DMS 273 treated with DMSO at 0.1 percent for 48 hours (cell line): Measurements from ENCODE around the gene FGF18.
"Not testable (repeated sequence)": the region's sequence is repeated elsewhere in the genome, so short reads cannot be mapped to it uniquely, and the experiment has no call there.

Experiments
- DNase-seq: peaks from one replicate; lab custom pipeline; 2025; lab: John Stamatoyannopoulos, UW

Gene FGF18, protein sequence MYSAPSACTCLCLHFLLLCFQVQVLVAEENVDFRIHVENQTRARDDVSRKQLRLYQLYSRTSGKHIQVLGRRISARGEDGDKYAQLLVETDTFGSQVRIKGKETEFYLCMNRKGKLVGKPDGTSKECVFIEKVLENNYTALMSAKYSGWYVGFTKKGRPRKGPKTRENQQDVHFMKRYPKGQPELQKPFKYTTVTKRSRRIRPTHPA

DNA sequence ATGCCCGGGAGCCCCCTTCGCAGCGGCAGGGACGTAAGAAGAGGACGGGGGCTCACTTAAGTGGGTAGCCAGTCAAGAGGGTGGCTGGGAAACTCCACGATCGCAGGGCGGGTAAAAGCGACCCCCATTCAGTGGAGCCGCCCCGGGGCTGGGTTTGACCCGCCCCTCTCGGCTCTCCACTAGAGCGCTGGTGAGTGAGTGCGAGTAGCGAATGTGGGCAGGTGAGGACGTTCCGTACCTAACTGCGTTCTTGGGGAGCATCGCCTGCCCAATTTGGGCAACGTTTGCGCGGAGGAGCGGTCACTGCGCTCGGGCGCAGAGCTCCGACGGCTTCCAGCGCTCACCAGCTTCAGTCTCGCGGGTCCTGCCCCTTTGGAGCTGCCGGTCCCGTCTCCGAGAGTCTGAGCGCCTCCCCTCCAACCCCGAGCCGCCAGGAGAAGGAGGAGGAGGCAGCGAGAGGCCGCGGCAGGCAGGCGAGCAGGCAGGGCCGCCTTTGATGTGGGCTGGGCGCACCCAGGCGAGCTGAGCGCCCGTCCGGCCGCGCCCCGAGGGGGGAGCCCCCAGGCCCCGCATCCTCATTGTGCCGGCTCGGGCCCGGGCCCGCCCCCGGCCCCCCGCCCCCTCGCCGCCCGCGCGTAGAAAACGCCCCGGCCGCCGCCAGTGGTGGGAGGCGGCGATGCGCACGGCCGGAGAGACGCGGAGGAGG lies at the start of gene FGF18:
Gene FGF18 (plus strand): TSS at position 666 of the 706 bp plus-strand sequence. CDS start 553 bp downstream, outside the sequence.
- DNase-seq, result no peak

DNA sequence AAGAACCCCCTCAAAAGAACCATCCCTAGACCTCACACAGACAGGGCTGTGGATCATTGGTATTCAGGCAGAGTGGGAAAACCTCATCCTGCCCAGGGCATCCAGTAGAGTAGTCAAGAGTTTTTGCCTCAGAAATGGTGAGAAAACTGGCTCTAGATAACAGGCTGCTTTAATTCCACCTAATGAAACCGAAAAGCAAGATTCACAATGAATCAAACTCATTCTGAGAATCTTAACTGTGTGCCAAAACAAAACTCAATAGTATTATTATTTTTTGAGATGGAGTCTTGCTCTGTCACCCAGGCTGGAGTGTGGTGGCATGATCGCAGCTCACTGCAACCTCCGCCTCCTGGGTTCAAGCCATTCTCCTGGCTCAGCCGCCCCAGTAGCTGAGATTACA lies 49.5 kb upstream of the FGF18 start:
- no peak for DNase-seq

DNA sequence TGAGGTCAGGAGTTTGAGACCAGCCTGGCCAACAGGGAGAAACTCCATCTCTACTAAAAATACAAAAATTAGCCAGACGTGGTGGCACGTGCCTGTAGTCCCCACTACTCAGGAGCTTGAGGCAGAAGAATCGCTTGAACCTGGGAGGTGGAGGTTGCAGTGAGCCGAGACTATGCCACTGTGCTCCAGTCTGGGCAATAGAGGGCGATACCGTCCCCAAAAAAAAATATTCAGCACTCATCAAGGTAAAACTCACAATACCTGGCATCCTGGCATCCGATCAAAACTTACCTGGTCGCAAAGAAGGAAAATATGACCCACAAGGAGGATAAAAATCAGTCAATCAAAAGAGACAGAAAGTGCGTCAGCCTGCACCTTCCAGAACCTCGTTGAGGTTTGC lies 48.6 kb upstream of the FGF18 start:
- not testable (repeated sequence) for DNase-seq

DNA sequence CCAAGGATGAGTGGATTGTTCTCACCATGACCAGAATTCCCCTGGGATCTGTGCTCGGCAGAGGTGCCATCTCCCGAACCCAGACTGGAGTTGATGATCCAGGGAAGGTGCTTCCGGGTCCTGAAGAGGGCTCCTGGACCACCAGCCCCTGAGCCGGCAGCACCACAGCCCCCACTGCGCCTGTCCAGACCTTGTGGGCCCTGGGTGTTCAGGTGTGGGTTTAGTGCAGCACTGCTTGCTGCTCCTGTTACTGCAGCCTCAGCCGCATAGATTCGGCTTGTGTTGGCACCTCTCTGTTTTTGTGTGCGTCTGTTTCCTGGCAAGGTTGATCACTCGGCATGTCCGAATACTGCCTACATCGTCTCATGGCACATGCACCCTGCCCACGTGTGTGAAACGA lies 48.1 kb upstream of the FGF18 start:
- no peak for DNase-seq

DNA sequence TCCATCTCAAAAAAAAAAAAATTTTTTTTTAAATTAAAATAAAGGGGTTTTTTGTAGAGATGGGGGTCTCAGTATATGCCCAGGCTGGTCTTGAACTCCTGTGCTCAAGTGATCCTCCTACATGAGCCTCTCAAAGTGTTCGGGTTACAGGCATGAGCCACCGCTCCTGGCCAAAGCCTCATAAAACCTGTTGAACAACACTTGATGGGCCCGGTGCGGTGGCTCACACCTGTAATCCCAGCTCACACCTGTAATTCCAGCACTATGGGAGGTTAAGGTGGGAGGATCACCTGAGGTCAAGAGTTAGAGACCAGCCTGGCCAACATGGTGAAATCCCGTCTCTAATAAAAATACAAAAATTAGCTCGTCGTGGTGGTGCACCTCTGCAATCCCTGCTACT lies 39.5 kb upstream of the FGF18 start:
- no peak for DNase-seq

DNA sequence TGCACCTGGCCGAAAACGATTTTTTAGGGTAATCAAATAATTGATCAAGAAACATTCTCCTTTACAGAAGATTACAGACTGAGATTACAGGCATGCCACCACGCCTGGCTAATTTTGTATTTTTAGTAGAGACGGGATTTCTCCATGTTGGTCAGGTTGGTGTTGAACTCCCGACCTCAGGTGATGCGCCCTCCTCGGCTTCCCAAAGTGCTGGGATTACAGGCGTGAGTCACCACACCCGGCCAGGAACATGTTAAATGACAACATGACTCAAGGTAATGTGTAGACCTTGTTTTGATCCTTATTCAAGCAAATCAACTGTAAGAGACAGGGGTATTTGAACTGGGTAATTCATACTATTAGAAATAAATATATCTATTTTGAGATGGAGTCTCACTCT lies 35.0 kb upstream of the FGF18 start:
- DNase-seq, result not testable (repeated sequence)

DNA sequence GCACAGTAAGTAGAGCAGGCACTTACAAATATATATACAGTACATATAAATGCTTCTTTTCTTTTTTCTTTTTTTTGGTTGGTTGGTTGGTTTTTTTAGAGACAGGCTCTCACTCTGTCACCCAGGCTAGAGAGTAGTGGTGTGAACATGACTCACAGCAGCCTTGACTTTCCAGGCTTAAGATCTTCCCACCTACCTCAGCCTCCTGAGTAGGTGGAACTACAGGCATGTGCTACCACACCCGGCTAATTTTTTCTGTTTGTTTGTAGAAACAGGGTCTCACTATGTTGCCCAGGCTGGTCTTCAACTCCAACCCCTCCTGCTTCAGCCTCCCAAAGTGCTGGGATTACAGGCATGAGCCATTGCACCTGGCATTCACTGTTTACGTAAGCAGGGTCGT lies 34.4 kb upstream of the FGF18 start:
- DNase-seq, result not testable (repeated sequence)

DNA sequence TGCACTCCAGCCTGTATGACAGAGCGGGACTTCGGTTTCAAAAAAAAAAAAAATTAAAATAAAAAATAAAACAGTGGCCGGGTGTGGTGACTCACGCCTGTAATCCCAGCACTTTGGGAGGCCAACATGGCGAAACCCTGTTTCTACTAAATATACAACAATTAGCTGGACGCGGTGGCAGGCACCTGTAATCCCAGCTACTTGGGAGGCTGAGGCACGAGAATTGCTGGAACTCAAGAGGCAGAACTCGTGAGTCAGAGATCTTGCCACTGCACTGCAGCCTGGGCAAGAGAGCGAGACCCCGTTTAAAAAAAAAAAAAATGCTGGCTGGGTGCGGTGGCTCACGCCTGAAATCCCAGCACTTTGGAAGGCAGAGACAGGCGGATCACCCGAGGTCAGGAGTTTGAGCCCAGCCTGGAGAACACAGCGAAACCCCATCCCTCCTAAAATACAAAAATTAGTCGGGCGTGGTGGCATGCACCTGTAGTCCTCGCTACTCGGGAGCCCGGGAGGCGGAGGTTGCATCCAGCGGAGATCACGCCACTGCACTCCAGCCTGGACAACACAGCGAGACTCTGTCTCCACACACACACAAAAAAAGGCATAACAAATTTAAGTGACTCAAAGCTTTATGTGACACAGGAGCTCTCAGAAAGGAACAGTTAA lies 33.3 kb upstream of the FGF18 start:
- DNase-seq, result no peak

DNA sequence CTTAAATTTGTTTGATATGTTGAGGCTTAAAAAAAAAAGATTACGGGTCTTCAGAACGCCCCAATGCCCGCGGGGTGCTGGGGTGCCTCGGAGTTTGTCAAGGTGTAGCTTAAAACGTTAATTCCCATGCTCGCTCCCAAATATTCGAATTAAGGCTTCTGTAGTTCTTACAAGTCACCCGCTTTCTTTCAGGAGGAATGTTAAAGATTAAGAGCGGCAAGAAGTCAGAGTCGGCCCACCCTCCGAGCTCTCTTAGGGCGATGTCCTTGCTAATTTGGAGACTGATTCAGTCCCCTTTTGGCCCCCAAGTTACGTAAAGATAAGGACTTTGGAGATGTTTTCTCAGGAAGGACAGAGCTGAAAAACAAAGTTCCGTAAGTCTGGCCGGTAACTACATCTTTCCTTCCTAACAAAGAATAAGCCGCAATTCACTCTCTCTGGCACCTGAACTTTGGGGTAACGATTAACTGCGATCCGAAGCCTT lies 32.5 kb upstream of the FGF18 start:
- DNase-seq, result no peak

DNA sequence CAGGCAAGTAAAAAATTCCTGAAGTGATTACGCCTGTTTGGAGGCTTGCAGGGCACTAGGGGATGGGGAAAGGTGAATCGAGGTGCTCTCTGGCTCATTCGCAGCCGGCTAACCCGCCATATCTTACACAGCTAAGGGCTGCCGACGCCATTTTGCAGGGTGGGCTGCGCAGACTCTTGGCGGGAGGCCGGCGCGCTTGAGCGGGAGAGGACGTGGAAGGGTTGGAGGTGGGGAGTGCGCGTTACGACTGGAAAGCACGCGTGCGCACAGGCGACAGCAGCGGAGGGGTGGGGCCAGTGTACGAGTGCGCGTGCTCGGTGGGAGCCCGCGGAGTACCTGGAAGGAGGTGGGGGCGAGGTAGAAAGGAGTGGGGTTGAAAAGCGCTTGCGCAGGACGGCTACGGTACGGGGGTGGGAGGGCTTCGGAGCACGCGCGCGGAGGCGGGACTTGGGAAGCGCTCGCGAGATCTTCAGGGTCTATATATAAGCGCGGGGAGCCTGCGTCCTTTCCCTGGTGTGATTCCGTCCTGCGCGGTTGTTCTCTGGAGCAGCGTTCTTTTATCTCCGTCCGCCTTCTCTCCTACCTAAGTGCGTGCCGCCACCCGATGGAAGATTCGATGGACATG lies 32.0 kb upstream of the FGF18 start, which contains the start of gene NPM1:
Gene NPM1 (plus strand): TSS at position 505 of the 625 bp plus-strand sequence. CDS start 100 bp downstream, at position 605.
- peak; percentile 96 for DNase-seq

DNA sequence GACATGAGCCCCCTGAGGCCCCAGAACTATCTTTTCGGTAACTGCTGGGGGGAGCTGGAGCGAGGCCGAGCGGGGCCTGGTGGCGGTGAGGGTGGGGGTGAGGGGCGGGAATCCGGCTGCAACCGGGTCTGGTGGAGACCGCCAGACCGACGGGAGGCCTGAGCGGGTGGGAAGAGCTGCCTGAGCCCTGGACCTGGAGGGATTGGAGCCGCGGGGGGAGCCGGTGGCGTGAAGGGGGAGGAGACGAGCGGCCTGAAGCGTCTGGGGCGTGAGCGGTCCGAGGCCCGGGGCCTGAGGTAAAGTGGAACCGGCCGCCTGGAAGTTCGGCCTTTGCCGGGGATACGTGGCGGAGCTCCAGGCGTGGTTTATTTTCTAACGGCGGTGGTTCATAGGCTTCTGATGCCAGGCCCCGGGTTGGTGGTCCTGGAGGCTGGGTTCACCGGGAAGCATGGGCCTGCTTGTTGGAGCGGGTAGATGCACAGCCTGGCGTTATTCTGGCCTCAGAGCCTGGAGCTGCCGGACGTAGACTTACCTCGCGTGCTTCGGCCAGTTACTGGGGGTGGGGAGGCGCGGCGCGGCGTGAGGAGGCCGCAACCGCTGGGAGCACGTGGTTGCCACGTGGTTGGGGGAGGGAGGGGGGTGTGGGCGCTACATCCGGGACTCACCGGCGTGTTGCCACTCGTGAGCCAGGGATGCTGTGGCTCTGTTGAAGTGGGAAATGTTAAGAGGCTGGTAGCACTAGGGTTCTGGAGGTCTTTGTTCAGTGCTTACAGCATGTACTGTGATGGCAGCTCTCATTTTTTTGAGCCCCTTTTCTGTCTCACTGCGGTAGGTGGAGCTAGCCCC lies 31.3 kb upstream of the FGF18 start:
- no peak for DNase-seq

DNA sequence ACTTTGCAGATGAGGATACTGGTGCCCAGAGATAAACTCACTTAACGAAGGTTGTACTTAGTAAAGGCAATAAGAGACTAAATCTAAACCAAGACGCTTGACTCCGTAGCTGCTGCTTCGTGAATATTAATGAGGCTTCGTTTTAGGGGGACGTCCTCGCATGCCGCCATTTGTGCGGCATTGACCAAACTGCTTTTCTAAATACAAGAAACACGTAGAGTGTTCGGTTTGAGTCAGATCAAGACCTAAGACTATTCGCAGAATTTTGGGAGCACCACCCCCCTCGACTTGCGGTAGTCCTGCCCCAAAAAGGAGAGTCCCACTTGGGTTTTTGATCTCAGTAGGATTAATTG lies 30.7 kb upstream of the FGF18 start:
- DNase-seq, result no peak

DNA sequence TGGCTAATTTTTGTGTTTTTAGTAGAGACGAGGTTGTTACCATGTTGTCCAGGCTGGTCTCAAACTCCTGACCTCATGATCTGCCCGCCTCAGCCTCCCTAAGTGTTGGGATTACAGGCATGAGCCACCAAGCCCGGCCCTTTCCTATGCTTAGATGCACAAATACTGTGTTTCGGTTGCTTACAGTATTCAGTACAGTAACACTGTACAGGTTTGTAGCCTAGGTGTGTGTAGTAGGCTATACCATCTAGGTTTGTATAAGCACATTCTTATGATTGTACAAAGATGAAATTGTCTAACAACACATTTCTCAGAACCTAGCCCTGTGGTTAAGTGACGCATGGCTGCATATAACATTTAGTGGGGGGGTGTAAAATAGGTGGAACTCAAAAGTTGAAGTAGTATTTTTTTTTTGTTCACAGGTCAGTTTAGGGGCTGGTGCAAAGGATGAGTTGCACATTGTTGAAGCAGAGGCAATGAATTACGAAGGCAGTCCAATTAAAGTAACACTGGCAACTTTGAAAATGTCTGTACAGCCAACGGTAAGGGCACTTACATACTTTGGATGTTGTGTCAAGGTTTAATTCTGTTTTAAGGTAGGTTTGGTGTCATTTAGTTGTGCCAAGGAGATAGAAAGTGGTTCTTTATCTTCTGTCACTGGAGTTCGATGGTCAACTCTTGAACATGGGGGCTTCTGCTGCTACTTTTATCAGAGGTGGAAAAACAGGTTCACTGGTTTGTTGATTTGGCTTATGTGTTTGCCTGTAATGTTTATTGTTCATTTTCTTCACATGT lies 28.4 kb upstream of the FGF18 start:
- DNase-seq, result no peak

DNA sequence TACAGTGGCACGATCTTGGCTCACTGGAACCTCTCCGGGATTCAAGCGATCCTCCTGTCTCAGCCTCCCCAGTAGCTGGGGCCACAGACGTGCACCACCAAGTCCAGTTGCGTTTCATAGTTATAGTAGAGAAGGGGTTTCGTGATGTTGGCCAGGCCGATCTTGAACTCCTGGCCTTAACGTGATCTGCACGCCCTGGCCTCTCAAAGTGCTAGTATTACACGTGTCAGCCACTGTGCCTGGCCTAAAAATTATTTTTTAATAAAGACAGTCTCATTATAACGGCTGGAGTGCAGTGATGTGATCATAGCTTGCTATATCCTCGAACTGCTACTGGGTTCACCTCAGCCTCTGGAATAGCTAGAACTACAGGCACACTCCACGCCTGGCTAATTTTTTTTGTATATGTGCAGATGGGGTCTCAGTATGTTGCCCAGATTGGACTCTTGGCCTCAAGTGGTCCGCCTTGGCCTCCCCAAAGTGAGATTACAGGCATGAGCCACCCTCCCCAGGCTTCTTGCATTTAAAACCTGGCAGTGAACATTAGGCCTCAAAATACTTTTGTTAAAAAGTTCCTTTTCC lies 27.4 kb upstream of the FGF18 start:
- no peak for DNase-seq

DNA sequence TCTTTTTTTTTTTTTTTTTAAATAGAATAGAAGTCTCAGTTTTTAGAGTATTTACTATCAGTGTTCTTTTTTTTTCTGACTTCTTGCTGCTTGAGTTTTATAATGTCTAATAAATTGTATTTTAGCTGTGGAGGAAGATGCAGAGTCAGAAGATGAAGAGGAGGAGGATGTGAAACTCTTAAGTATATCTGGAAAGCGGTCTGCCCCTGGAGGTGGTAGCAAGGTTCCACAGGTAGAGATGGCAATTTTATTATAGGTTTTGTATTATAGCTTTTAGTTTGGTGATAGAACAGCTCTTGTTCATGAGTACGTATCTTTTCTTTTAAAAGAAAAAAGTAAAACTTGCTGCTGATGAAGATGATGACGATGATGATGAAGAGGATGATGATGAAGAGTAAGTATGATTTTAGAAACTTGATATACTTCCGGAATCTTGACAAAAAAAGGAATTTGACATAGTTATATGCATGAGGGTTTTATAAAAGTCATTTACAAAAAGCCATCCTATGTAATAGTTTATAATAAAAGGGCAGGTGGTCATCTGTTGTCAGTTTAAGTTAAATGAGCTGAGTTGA lies 26.8 kb upstream of the FGF18 start:
- DNase-seq, result no peak

DNA sequence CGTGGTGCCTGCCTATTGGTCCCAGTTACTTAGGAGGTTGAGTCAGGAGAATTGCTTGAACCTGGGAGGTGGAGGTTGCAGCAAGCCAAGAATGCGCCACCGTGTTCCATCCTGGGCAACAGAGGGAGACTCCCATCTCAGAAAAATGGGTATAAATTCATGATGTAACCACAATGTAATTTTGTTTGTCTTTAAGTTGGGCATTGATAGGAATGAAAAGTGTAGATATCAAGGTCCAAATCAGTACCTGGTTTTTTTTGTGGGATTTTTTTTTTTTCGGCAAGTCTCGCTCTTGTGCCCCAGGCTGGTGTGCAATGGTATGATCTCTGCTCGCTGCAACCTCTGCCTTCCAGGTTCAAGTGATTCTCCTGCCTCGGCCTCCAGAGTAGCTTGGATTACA lies 24.4 kb upstream of the FGF18 start:
- no peak for DNase-seq

DNA sequence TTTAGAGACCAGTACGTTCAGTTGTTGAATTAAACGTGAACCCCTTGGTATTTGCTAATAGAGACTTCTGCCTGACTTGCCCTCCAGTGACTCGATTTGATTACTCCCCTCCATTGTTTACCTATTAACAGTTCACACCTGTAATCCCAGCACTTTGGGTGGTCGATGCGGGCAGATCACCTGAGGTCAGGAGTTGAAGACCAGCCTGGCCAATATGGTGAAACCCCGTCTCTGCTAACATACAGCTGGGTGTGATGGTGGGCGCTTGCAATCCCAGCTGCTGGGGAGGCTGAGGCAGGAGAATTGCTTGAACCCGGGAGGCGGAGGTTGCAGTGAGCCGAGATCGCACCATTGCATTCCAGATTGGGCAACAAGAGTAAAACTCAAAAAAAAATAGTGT lies 22.9 kb upstream of the FGF18 start:
- DNase-seq, result not testable (repeated sequence)

DNA sequence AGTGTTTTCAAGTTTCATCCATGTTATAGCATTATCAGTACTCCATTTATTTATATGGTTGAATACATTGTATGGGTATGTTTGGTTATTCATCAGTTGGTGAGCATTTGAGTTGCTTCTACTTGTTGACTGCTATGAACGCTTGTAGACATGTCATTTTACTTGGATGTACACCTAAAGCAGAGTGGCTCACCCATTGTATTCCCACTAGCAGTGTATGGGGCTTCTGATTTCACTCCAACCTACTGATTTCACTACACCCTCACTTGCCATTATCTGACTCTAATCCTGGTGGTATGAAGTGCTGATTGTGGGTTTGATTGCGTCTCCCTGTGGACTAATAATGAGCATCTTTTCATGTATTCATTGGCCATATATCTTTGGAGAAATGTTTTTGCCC lies 22.3 kb upstream of the FGF18 start:
- no peak for DNase-seq

DNA sequence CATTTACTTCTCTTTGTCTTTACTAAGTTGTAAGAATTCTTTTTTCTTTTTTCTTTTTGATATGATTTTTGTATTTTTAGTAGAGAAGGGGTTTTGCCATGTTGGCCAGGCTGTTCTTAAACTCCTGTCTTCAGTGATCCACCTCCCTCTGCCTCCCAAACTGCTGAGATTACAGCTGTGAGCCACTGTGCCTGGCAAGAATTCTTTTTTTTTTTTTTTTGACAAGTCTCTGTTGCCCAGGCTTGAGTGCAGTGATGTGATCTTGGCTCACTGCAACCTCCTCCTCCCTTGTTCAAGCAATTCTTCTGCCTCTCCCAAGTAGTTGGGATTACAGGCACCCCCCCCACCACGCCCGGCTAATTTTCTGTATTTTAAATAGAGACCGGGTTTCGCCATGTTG lies 21.8 kb upstream of the FGF18 start:
- no peak for DNase-seq

DNA sequence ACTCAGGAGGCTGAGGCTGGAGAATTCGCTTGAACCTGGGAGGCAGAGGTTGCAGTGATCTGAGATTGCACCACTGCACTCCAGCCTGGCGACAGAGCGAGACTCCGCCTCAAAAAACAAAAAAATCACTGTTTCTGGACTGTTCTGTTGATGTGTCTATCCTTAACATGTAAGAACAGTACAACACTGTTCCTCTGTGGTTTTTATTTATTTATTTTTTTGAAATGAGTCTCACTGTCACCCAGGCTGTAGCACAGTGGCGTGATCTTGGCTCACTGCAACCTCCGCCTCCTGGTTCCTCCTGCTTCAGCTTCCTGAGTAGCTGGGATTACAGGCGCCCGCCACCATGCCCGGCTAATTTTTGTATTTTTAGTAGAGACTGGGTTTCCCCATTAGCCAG lies 20.8 kb upstream of the FGF18 start:
- not testable (repeated sequence) for DNase-seq
